ENCODE data around the gene PPARG. TPM values are rescaled to one million over a fixed set of nuclear protein-coding genes. Genes with fewer than 3 reads are reported as not detected.

The PPARG gene
- total and polyA plus RNA-seq, 7 donors, result 9.7 to 111 (median 17.8) TPM

GRCh38 chr3:12312010-12312409, 23.1 kb downstream of the PPARG start:
- no peaks in the 10 kb centered on the region for H3K4me1 ChIP-seq
- no peak overlapping the region for H3K4me3 ChIP-seq
- H3K9me3 ChIP-seq, result no peaks in the 10 kb centered on the region
- DNase-seq, result no peak
- H3K27ac ChIP-seq, result no peak overlapping the region
- intact Hi-C loops (cut with DNase I), result no loop called here
- no peaks in the 10 kb centered on the region for H3K27me3 ChIP-seq
- no peaks in the 10 kb centered on the region for H3K36me3 ChIP-seq
- 96 to 98% methylated on average over 1 of the region's 1 CpG for WGBS, 2 donors
- TF ChIP-seq POLR2AphosphoS5 (IDR thresholded peaks at IDR 0.05) (no peak), EP300 (IDR thresholded peaks at IDR 0.05) (no peak), CTCF (IDR thresholded peaks at IDR 0.05) (no peak), POLR2A (IDR thresholded peaks at IDR 0.05) (no peak)

- Histone ChIP-seq H3K4me1 (peaks cover 0 to 2% (median 0%) of the 10 kb centered on the region in 4 donors), H3K27ac (no peak overlapping the region), H3K4me3 (no peak overlapping the region), H3K27me3 (no peaks in the 10 kb centered on the region), H3K36me3 (no peaks in the 10 kb centered on the region), H3K9me3 (no peaks in the 10 kb centered on the region)
- no peak for TF ChIP-seq POLR2A (IDR thresholded peaks at IDR 0.05)
- no peak for TF ChIP-seq POLR2AphosphoS5 (IDR thresholded peaks at IDR 0.05)
- TF ChIP-seq EP300 (IDR thresholded peaks at IDR 0.05), result no peak
- TF ChIP-seq CTCF (IDR thresholded peaks at IDR 0.05), result no peak
- WGBS, 2 donors, result 93 to 94% methylated on average over 2 of the region's 2 CpGs
- DNase-seq, result no peak
- intact Hi-C loops (cut with DNase I), result no loop called here
These were observed 24.6 kb downstream of the PPARG start for GRCh38 chr3:12313519-12313918.

- Histone ChIP-seq H3K4me3 (no peak overlapping the region), H3K9me3 (no peaks in the 10 kb centered on the region), H3K27me3 (peaks cover 0 to 12% (median 0%) of the 10 kb centered on the region in 3 donors), H3K27ac (no peak overlapping the region), H3K4me1 (peaks cover 0 to 5% (median 0%) of the 10 kb centered on the region in 4 donors), H3K36me3 (no peaks in the 10 kb centered on the region)
- no peak for TF ChIP-seq CTCF (IDR thresholded peaks at IDR 0.05)
- DNase-seq, result no peak
- 89 to 90% methylated on average over 4 of the region's 4 CpGs for WGBS, 2 donors
- intact Hi-C loops (cut with DNase I), result no loop called here
These were observed 27.4 kb downstream of the PPARG start for GRCh38 chr3:12316253-12316652.

- Histone ChIP-seq H3K27me3 (peaks cover 0 to 12% (median 0%) of the 10 kb centered on the region in 3 donors), H3K9me3 (no peaks in the 10 kb centered on the region), H3K4me3 (no peak overlapping the region), H3K4me1 (peaks cover 0 to 5% (median 0%) of the 10 kb centered on the region in 4 donors), H3K36me3 (no peaks in the 10 kb centered on the region), H3K27ac (no peak overlapping the region)
- WGBS, 2 donors, result 15 to 64% methylated on average over 4 of the region's 4 CpGs
- TF ChIP-seq POLR2A (IDR thresholded peaks at IDR 0.05), result no peak
- TF ChIP-seq EP300 (IDR thresholded peaks at IDR 0.05), result no peak
- TF ChIP-seq POLR2AphosphoS5 (IDR thresholded peaks at IDR 0.05), result no peak
- TF ChIP-seq CTCF (IDR thresholded peaks at IDR 0.05), result no peak
- DNase-seq, result no peak
- intact Hi-C loops (cut with DNase I), result no loop called here
These were observed 28.0 kb downstream of the PPARG start for GRCh38 chr3:12316729-12317351.

- TF ChIP-seq EP300 (IDR thresholded peaks at IDR 0.05), result no peak
- no peak for TF ChIP-seq POLR2AphosphoS5 (IDR thresholded peaks at IDR 0.05)
- TF ChIP-seq POLR2A (IDR thresholded peaks at IDR 0.05), result no peak
- no peak for TF ChIP-seq CTCF (IDR thresholded peaks at IDR 0.05)
- H3K9me3 ChIP-seq, result no peaks in the 10 kb centered on the region
- no peak overlapping the region for H3K4me3 ChIP-seq
- peaks cover 0 to 5% (median 0%) of the 10 kb centered on the region in 4 donors for H3K4me1 ChIP-seq
- no peaks in the 10 kb centered on the region for H3K36me3 ChIP-seq
- no peak overlapping the region for H3K27ac ChIP-seq
- peaks cover 0 to 17% (median 0%) of the 10 kb centered on the region in 3 donors for H3K27me3 ChIP-seq
- intact Hi-C loops (cut with DNase I), result no loop called here
- no peak for DNase-seq
- WGBS, 2 donors, result 58 to 77% methylated on average over 5 of the region's 5 CpGs
These were observed 29.0 kb downstream of the PPARG start for GRCh38 chr3:12317914-12318313.

Data from sigmoid colon (tissue), 7 donors.